SK-N-MC (cell line): ENCODE data around the gene NLRP8.

Experiments
- DNase-seq: peaks from one replicate; pipeline ENCODE4 v3.0.0-alpha.2; 2011; ENCODE audit warnings: low read depth, low spot score
- H3K27ac ChIP-seq: fragments of 200-600 bp; sonication (generic); 2 replicates; pipeline ENCODE4 v1.5.1; 2016; ENCODE audit warnings: mixed run types
- H3K36me3 ChIP-seq: fragments of 200-600 bp; sonication (generic); 2 replicates; pipeline ENCODE4 v1.6.1; 2017; ENCODE audit warnings: antibody characterized with exemption, low read length, mixed read lengths; ENCODE audit not compliant: insufficient read depth
- H3K4me3 ChIP-seq: fragments of 200-600 bp; sonication (generic); 2 replicates; pipeline ENCODE4 v1.5.1; 2016
- H3K9ac ChIP-seq: fragments of 200-600 bp; sonication (generic); 2 replicates; pipeline ENCODE4 v1.8.0; 2017; ENCODE audit warnings: mixed run types, mixed read lengths; ENCODE audit not compliant: insufficient read length
- H3K9me3 ChIP-seq: fragments of 200-600 bp; sonication (generic); 2 replicates; pipeline ENCODE4 v1.6.1; 2017; ENCODE audit warnings: low read depth, mild to moderate bottlenecking, antibody characterized with exemption, low read length, moderate library complexity, mixed read lengths
- EZH2 ChIP-seq: fragments of 200-600 bp; sonication (generic); IDR thresholded peaks from one replicate; pipeline ENCODE4 v1.6.1; 2017; ENCODE audit warnings: antibody characterized with exemption
- FOXP2 ChIP-seq: optimal IDR thresholded peaks from 2 replicates; pipeline ENCODE3; 2011; ENCODE audit warnings: mild to moderate bottlenecking, moderate library complexity; ENCODE audit not compliant: insufficient read depth; ENCODE audit errors: extremely low read length, control extremely low read depth
- POLR2AphosphoS5 ChIP-seq: IDR thresholded peaks from 2 replicates; pipeline ENCODE4 v1.6.1; 2012; ENCODE audit warnings: mild to moderate bottlenecking, low read depth, low read length, borderline replicate concordance

Gene NLRP8

DNA sequence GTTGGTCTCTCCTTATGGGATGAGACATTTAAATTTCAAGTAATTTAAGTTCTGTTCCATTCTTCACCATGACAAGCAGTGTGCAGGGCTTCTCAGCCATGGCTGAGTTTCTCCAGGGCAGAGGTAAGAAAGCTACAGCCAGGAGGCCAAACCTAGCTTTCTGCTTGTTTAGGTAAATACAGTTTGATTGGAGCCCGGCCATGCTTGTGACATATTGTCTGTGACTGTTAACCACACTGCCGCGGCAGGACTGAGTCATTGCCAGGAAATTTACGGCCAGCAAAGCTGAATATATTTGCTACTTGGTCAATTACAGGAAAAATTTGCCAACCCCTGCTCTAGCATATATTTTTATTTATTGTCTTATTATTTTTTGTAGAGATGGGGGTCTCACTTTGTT, 10.7 kb downstream of the NLRP8 start:
- TF ChIP-seq FOXP2 (no peak), POLR2AphosphoS5 (no peak), EZH2 (no peak)
- H3K9me3 ChIP-seq = no peaks in the 10 kb centered on the region

DNA sequence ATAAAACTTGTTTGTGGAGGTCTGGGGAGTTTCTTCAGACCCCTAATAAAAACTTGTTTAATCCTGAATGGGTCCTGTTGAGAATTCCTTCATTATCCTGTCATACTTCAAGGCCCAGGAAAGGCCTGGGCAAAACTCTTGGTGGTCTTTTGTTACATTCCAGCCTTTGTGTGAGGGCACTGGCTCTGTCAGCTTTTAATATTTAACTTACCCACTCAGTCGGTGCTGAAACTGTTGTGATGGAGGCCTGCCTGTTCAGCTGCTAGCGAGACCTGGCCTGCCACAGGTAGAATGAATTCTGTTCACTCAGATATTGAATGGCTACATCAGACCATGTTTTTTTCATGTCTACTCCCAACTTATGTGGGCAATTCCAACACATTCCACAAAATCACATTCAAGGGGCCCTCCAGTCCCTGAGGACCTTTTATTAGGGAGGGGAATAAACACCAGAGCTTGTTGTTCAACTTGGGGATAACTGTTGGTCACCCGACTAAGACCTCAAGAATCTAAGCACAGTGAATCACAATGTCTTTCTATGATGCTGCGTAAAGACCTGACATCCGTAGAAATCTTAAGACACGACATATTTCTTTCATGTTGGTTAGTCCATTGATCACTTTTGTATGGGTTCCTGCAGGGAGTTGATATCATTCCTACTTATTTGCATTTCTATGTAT, 12.5 kb downstream of the NLRP8 start:
- TF ChIP-seq EZH2 = no peak
- TF ChIP-seq FOXP2 = no peak
- TF ChIP-seq POLR2AphosphoS5 = no peak
- no peaks in the 10 kb centered on the region for H3K9me3 ChIP-seq
- H3K27ac ChIP-seq = no peak overlapping the region
- H3K9ac ChIP-seq = no peak overlapping the region
- DNase-seq = no peak
- no peaks in the 10 kb centered on the region for H3K36me3 ChIP-seq
- H3K4me3 ChIP-seq = no peak overlapping the region

More for the DNA sequence above, 10.7 kb downstream of the NLRP8 start:
- no peaks in the 10 kb centered on the region for H3K36me3 ChIP-seq
- no peak overlapping the region for H3K4me3 ChIP-seq
- no peak overlapping the region for H3K27ac ChIP-seq
- no peak overlapping the region for H3K9ac ChIP-seq
- DNase-seq = no peak

- Histone ChIP-seq H3K9ac (no peak overlapping the region), H3K27ac (no peak overlapping the region), H3K9me3 (no peaks in the 10 kb centered on the region), H3K4me3 (no peak overlapping the region), H3K36me3 (no peaks in the 10 kb centered on the region)
- no peak for DNase-seq
- TF ChIP-seq POLR2AphosphoS5 (no peak), FOXP2 (no peak), EZH2 (no peak)
Observed at GRCh38 chr19:55962186-55962585, 14.6 kb downstream of the NLRP8 start.

DNA sequence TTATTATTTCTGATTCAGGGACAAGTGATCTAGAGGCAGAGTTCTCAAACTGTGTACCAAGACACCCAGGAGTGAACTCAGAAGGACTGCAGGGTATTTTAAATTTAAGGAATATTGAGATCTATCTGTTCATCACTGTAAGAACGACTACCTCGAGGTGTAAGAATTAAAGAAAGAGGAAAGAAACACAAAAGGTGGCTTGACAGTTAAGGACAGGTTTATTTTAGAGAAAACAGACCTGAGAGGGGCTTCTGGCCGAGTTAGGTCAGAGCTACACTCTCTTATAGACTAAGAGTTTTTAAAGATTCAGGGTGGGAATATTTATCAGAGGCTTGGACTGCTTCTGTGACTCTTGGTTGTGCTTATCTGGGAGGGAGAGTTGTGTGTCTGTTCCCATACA, 26.4 kb downstream of the NLRP8 start:
- no peak for DNase-seq
- TF ChIP-seq POLR2AphosphoS5 = no peak
- no peak for TF ChIP-seq FOXP2
- TF ChIP-seq EZH2 = no peak
- Histone ChIP-seq H3K36me3 (no peaks in the 10 kb centered on the region), H3K9me3 (no peaks in the 10 kb centered on the region), H3K9ac (no peak overlapping the region), H3K4me3 (no peak overlapping the region), H3K27ac (no peak overlapping the region)

GRCh38 chr19:55980415-55980814, 32.8 kb downstream of the NLRP8 start:
- no peak overlapping the region for H3K27ac ChIP-seq
- H3K9ac ChIP-seq = no peak overlapping the region
- no peak overlapping the region for H3K4me3 ChIP-seq
- DNase-seq = no peak
- no peaks in the 10 kb centered on the region for H3K9me3 ChIP-seq
- no peaks in the 10 kb centered on the region for H3K36me3 ChIP-seq
- TF ChIP-seq EZH2 (no peak), FOXP2 (no peak)

DNA sequence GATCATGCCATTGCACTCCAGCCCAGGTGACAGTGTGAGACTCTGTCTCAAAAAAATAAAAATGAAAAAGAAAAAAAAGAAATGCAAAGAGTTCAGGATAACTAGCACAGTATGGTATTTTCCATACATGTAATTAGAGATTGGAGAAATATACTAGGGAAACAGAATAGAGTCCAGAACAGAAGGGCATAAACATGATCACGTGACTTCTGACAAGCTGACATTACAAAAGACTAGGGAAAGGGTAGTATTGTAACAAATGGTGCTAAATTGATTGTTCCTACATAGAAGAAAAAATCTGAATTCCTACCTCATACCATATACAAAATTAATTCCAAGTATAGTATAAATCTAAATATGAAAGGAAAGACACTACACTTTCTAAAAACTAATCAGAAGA, 37.6 kb downstream of the NLRP8 start:
- H3K9me3 ChIP-seq = no peaks in the 10 kb centered on the region
- TF ChIP-seq POLR2AphosphoS5 (no peak), EZH2 (no peak), FOXP2 (no peak)
- H3K27ac ChIP-seq = no peak overlapping the region
- no peak for DNase-seq
- no peak overlapping the region for H3K4me3 ChIP-seq
- H3K9ac ChIP-seq = no peak overlapping the region
- no peaks in the 10 kb centered on the region for H3K36me3 ChIP-seq

DNA sequence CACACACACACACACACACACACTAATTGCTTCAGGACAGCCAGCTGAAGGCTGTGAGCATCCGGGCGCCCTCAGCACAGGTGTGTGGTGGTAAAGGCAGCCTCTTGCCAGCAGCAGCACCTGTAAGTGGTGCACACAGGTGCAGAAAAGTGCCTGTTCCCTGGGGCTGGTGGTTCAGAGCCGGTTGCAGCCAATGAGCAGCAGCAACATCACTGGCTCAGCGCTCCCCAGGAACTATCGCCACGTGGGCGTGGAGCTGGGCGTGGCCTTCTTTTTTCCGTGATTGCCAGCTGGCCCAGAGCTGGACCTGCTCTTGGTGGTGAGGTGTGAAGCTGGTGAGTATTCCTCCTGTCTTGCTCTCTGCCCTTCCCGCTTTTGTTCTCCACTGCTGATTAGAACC, 38.9 kb downstream of the NLRP8 start, which contains the start of gene NLRP5:
NLRP5 (plus strand) TSS at position 289 of the 400 bp plus-strand sequence.
- no peak within 1 kb of the TSS for H3K27ac ChIP-seq
- H3K36me3 ChIP-seq = no peaks in the 10 kb centered on the region
- no peak within 1 kb of the TSS for H3K9ac ChIP-seq
- H3K9me3 ChIP-seq = no peaks in the 10 kb centered on the region
- no peak for DNase-seq
- TF ChIP-seq FOXP2 = no peak
- no peak for TF ChIP-seq POLR2AphosphoS5
- TF ChIP-seq EZH2 = no peak
- no peak within 1 kb of the TSS for H3K4me3 ChIP-seq

GRCh38 chr19:55990831-55991230, 43.2 kb downstream of the NLRP8 start:
- Histone ChIP-seq H3K4me3 (no peak overlapping the region), H3K27ac (no peak overlapping the region), H3K36me3 (no peaks in the 10 kb centered on the region), H3K9ac (no peak overlapping the region), H3K9me3 (no peaks in the 10 kb centered on the region)
- no peak for TF ChIP-seq FOXP2
- TF ChIP-seq POLR2AphosphoS5 = no peak
- TF ChIP-seq EZH2 = no peak
- no peak for DNase-seq

- no peaks in the 10 kb centered on the region for H3K36me3 ChIP-seq
- H3K27ac ChIP-seq = no peak overlapping the region
- H3K4me3 ChIP-seq = no peak overlapping the region
- H3K9me3 ChIP-seq = no peaks in the 10 kb centered on the region
- no peak for DNase-seq
- no peak overlapping the region for H3K9ac ChIP-seq
- TF ChIP-seq EZH2 = no peak
- TF ChIP-seq POLR2AphosphoS5 = no peak
- no peak for TF ChIP-seq FOXP2
Observed at GRCh38 chr19:55993492-55993891, 45.9 kb downstream of the NLRP8 start.
